ENCODE data around the gene TRABD2B. TPM values are rescaled to one million over a fixed set of nuclear protein-coding genes. Genes with fewer than 3 reads are reported as not detected.

TRABD2B gene
- total and polyA plus RNA-seq, 2 of the 4 experiments (the other 2 are of a cell fraction): not detected

- Histone ChIP-seq H3K36me3 (ENCODE audit: control insufficient read depth, insufficient read depth, low read length) (no peaks in the 10 kb centered on the region), H2BK120ac (ENCODE audit: low read depth, low read length) (no peak overlapping the region), H3K4me2 (ENCODE audit: low read depth, low read length) (no peak overlapping the region), H2BK5ac (ENCODE audit: low read depth, low read length, poor library complexity, severe bottlenecking) (no peak overlapping the region), H3K9me3 (ENCODE audit: control insufficient read depth, insufficient read depth, low read length) (no peaks in the 10 kb centered on the region), H3K14ac (replicated peaks; ENCODE audit: low read depth, low read length) (no peak overlapping the region), H3K9me1 (ENCODE audit: insufficient read depth, low read length) (no peaks in the 10 kb centered on the region), H4K8ac (ENCODE audit: low read depth in 2 of 2, low read length in 2 of 2) (no peak overlapping the region), H3K4ac (ENCODE audit: low read depth, low read length) (no peak overlapping the region), H2AFZ (replicated peaks; ENCODE audit: low read length, poor library complexity) (no peak overlapping the region), H2BK20ac (ENCODE audit: low read depth, low read length) (no peak overlapping the region), H3K9ac (ENCODE audit: low read depth, low read length) (no peak overlapping the region), H4K5ac (ENCODE audit: low read depth, low read length) (no peak overlapping the region), H3K4me1 (ENCODE audit: control insufficient read depth, insufficient read depth, low read length) (no peaks in the 10 kb centered on the region), H3K4me3 (ENCODE audit: insufficient read depth, low read depth, low read length) (no peak overlapping the region), H3K56ac (ENCODE audit: extremely low read depth, insufficient read depth, low read length) (no peak overlapping the region), H4K20me1 (ENCODE audit: insufficient read depth, low read length) (no peaks in the 10 kb centered on the region), H2AK9ac (replicated peaks; ENCODE audit: low read depth, low read length, poor library complexity) (no peak overlapping the region), H3K79me1 (ENCODE audit: low read depth in 1 of 2, low read length in 2 of 2) (no peaks in the 10 kb centered on the region), H3K18ac (ENCODE audit: low read depth, low read length) (no peak overlapping the region), H3K27me3 (ENCODE audit: control insufficient read depth, insufficient read depth, low read length) (0 out of 2 replicates have a peak, but pooled peaks cover 2% of the 10 kb centered on the region), H3K23ac (ENCODE audit: low read depth, low read length) (no peak overlapping the region), H2AK5ac (ENCODE audit: low read depth, low read length) (no peak overlapping the region), H4K91ac (ENCODE audit: insufficient read depth, low read depth, low read length) (no peak overlapping the region), H2BK15ac (ENCODE audit: low read depth, low read length) (no peak overlapping the region), H3K27ac (ENCODE audit: insufficient read depth, low read length) (no peak overlapping the region)
- no peak for TF ChIP-seq CHD1 (IDR thresholded peaks at IDR 0.05; ENCODE audit: low read depth, low read length)
- TF ChIP-seq FOS (IDR thresholded peaks at IDR 0.05; ENCODE audit: low read depth, low read length): no peak
- TF ChIP-seq MAZ (IDR thresholded peaks at IDR 0.05; ENCODE audit: borderline replicate concordance, low read depth, low read length): no peak
- no peak for TF ChIP-seq POLR2A (IDR thresholded peaks at IDR 0.05; ENCODE audit: low read depth, low read length)
- no peak for TF ChIP-seq CEBPB (IDR thresholded peaks at IDR 0.05; ENCODE audit: low read depth, low read length)
- TF ChIP-seq RCOR1 (IDR thresholded peaks at IDR 0.05; ENCODE audit: insufficient replicate concordance, low read length): no peak
- no peak for TF ChIP-seq CTCF (conservative IDR thresholded peaks at IDR 0.05; ENCODE audit: low read depth, low read length)
- no peak for TF ChIP-seq BHLHE40 (IDR thresholded peaks at IDR 0.05; ENCODE audit: low read depth, low read length)
- TF ChIP-seq MXI1 (IDR thresholded peaks at IDR 0.05; ENCODE audit: borderline replicate concordance, low read depth, low read length): no peak
- no peak for TF ChIP-seq RFX5 (IDR thresholded peaks at IDR 0.05; ENCODE audit: low read depth, low read length)
- no peak for TF ChIP-seq ELK1 (IDR thresholded peaks at IDR 0.05; ENCODE audit: borderline replicate concordance, low read depth, low read length)
- TF ChIP-seq MAFK (IDR thresholded peaks at IDR 0.05; ENCODE audit: low read depth, low read length): no peak
- TF ChIP-seq, protein P1, sequence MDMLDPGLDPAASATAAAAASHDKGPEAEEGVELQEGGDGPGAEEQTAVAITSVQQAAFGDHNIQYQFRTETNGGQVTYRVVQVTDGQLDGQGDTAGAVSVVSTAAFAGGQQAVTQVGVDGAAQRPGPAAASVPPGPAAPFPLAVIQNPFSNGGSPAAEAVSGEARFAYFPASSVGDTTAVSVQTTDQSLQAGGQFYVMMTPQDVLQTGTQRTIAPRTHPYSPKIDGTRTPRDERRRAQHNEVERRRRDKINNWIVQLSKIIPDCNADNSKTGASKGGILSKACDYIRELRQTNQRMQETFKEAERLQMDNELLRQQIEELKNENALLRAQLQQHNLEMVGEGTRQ (IDR thresholded peaks at IDR 0.05; ENCODE audit: low read depth, low read length): no peak
- TF ChIP-seq RAD21 (IDR thresholded peaks at IDR 0.05; ENCODE audit: low read length): no peak
- intact Hi-C loops (cut with micrococcal nuclease) (no loop called here), dilution Hi-C loops (cut with HindIII; ENCODE audit: low sequenced_read_pairs, unreplicated experiment) (no loop called here), in situ Hi-C loops (cut with MboI; ENCODE audit: low sequenced_read_pairs) (no loop called here)
- ChIA-PET CTCF (no interaction called here), POLR2A (ENCODE audit: unreplicated experiment) (interaction anchor here (0.6 kb wide), 1 partner anchor 461 kb away, joined by 9 read pairs; the partner anchor contains the start of gene FOXD2)
- DNase-seq: no peak
- no CpG with 5 or more reads among the region's 6 CpGs for WGBS, 2 experiments (ENCODE audit: extremely low coverage in 2 of 2, insufficient read length in 1 of 2)
- BruUV-seq (replicated peaks): no TSS peak
- ATAC-seq (ENCODE audit: low read depth): no peak
Measured at GRCh38 chr1:47898133-47898845, 98.9 kb downstream of the TRABD2B start.
